Caco-2 (cell line): ENCODE data around the gene PRR11. TPM values are rescaled to one million over a fixed set of nuclear protein-coding genes. Genes with fewer than 3 reads are reported as not detected.

Source experiments
- BruUV-seq: library from RNA; stranded (reverse); fragments of 400-500 nt; replicated peaks from 2 replicates; lab custom pipeline; 2021; lab: Mats Ljungman, UMichigan
- CTCF ChIA-PET: fragments of 300-600 bp; sonication (Branson Sonifier 250); formaldehyde crosslinking; loops from one replicate; lab custom pipeline; 2022; ENCODE audit warnings: antibody characterized with exemption; lab: Charles Lee
- POLR2A ChIA-PET: fragments of 300-600 bp; sonication (Branson Sonifier 250); formaldehyde crosslinking; loops from one replicate; lab custom pipeline; 2022; ENCODE audit warnings: antibody characterized with exemption; lab: Charles Lee
- DNase-seq, 2 experiments: peaks; one replicate each; pipeline versions ENCODE4 v3.0.0 to v3.0.0-alpha.2; 2020 to 2022
- H3K27me3 ChIP-seq: replicated peaks from 2 replicates; pipeline ENCODE4 v1.6.0; 2011; ENCODE audit warnings: low read length; ENCODE audit not compliant: control insufficient read depth, insufficient read depth
- H3K36me3 ChIP-seq: 2 replicates; pipeline ENCODE4 v1.5.1; 2011; ENCODE audit warnings: low read length; ENCODE audit not compliant: control insufficient read depth, insufficient read depth
- H3K4me1 ChIP-seq: fragments of 250-450 bp; sonication (Bioruptor Pico); 2 replicates; pipeline ENCODE4 v1.5.1; 2020; ENCODE audit warnings: mild to moderate bottlenecking
- H3K4me3 ChIP-seq: 2 replicates; pipeline ENCODE4 v1.5.1; 2011; ENCODE audit warnings: low read depth, mild to moderate bottlenecking, control low read depth, low read length
- H3K9me3 ChIP-seq: fragments of 250-450 bp; sonication (Bioruptor Pico); 2 replicates; pipeline ENCODE4 v1.5.1; 2020; ENCODE audit warnings: mild to moderate bottlenecking, moderate library complexity
- H3K27ac Mint-ChIP-seq: one replicate; pipeline ENCODE4 v1.8.0; 2022; ENCODE audit warnings: mixed read lengths; ENCODE audit not compliant: unreplicated experiment
- H3K27me3 Mint-ChIP-seq: one replicate; pipeline ENCODE4 v1.8.0; 2022; ENCODE audit warnings: mixed read lengths; ENCODE audit not compliant: insufficient read depth, unreplicated experiment
- H3K36me3 Mint-ChIP-seq: one replicate; pipeline ENCODE4 v1.8.0; 2022; ENCODE audit warnings: mild to moderate bottlenecking, mixed read lengths; ENCODE audit not compliant: insufficient read depth, unreplicated experiment
- H3K4me1 Mint-ChIP-seq: one replicate; pipeline ENCODE4 v1.8.0; 2022; ENCODE audit warnings: low read depth, mixed read lengths; ENCODE audit not compliant: unreplicated experiment
- H3K4me3 Mint-ChIP-seq: one replicate; pipeline ENCODE4 v1.8.0; 2022; ENCODE audit warnings: mild to moderate bottlenecking, moderate library complexity, mixed read lengths; ENCODE audit not compliant: unreplicated experiment
- H3K9me3 Mint-ChIP-seq: one replicate; pipeline ENCODE4 v1.8.0; 2022; ENCODE audit warnings: mixed read lengths; ENCODE audit not compliant: unreplicated experiment
- CTCF ChIP-seq, 2 experiments: fragments of 200-600 bp in 1 of 2; IDR thresholded peaks; 1 replicate in 1 of 2; 2 replicates in 1 of 2; pipeline versions ENCODE4 v1.5.1 to v1.8.0; 2011 to 2022; ENCODE audit warnings: antibody characterized with exemption in 1 of 2, control low read depth in 1 of 2, inconsistent platforms in 1 of 2, low read depth in 1 of 2, low read length in 1 of 2, mild to moderate bottlenecking in 1 of 2, moderate library complexity in 1 of 2; ENCODE audit not compliant: insufficient read depth in 1 of 2, severe bottlenecking in 1 of 2, unreplicated experiment in 1 of 2
- intact Hi-C: fragments of 100-400 bp; cut with micrococcal nuclease; formaldehyde crosslinking; loops from one replicate; pipeline ENCODE4 v1.10.0; 2022; ENCODE audit not compliant: unreplicated experiment
- total RNA-seq: library from RNA; stranded (reverse); gene quantifications from 2 replicates; pipeline ENCODE4 v1.2.3, GENCODE V29; 2022

The PRR11 gene
- total RNA-seq, 1 experiment from 2014 or later: 89.9 TPM

- Histone ChIP-seq H3K4me1 (no peaks in the 10 kb centered on the region), H3K27me3 (no peaks in the 10 kb centered on the region), H3K4me3 (no peak overlapping the region), H3K9me3 (no peaks in the 10 kb centered on the region), H3K36me3 (peaks cover 1% of the 10 kb centered on the region)
- TF ChIP-seq CTCF (IDR thresholded peaks at IDR 0.05; ENCODE audit: insufficient read depth in 1 of 2, low read depth in 1 of 2, low read length in 1 of 2, severe bottlenecking in 1 of 2, unreplicated experiment in 1 of 2): no peak
- Mint-ChIP-seq H3K9me3 (no peaks in the 10 kb centered on the region), H3K4me1 (no peaks in the 10 kb centered on the region), H3K4me3 (no peak overlapping the region), H3K36me3 (peaks cover 63% of the 10 kb centered on the region), H3K27ac (no peak overlapping the region), H3K27me3 (no peaks in the 10 kb centered on the region)
- no peak for DNase-seq
- ChIA-PET POLR2A (no interaction called here), CTCF (no interaction called here)
- TSS peak; percentile 9 for BruUV-seq
- intact Hi-C loops: no loop called here
Observed at GRCh38 chr17:59186850-59187249, 31.3 kb downstream of the PRR11 start.

GRCh38 chr17:59190806-59191205 lies 35.3 kb downstream of the PRR11 start:
- H3K4me3 Mint-ChIP-seq: no peak overlapping the region
- CTCF ChIA-PET: no interaction called here
- BruUV-seq: no TSS peak
- no peak overlapping the region for H3K4me3 ChIP-seq
- peaks cover 5% of the 10 kb centered on the region for H3K36me3 ChIP-seq
- no peaks in the 10 kb centered on the region for H3K27me3 ChIP-seq
- no peaks in the 10 kb centered on the region for H3K9me3 Mint-ChIP-seq
- intact Hi-C loops: no loop called here
- H3K36me3 Mint-ChIP-seq: peaks cover 61% of the 10 kb centered on the region
- no peak for TF ChIP-seq CTCF (IDR thresholded peaks at IDR 0.05; ENCODE audit: insufficient read depth in 1 of 2, low read depth in 1 of 2, low read length in 1 of 2, severe bottlenecking in 1 of 2, unreplicated experiment in 1 of 2)
- no peaks in the 10 kb centered on the region for H3K4me1 ChIP-seq
- H3K27ac Mint-ChIP-seq: no peak overlapping the region
- no peaks in the 10 kb centered on the region for H3K4me1 Mint-ChIP-seq
- POLR2A ChIA-PET: no interaction called here
- no peaks in the 10 kb centered on the region for H3K9me3 ChIP-seq
- H3K27me3 Mint-ChIP-seq: no peaks in the 10 kb centered on the region
- DNase-seq: no peak

- Histone ChIP-seq H3K27me3 (no peaks in the 10 kb centered on the region), H3K4me1 (no peaks in the 10 kb centered on the region), H3K9me3 (no peaks in the 10 kb centered on the region), H3K36me3 (peaks cover 4% of the 10 kb centered on the region; the same call in 1 of the 2 replicates), H3K4me3 (no peak overlapping the region)
- no peaks in the 10 kb centered on the region for H3K4me1 Mint-ChIP-seq
- H3K36me3 Mint-ChIP-seq: peaks cover 58% of the 10 kb centered on the region
- no peak for TF ChIP-seq CTCF (IDR thresholded peaks at IDR 0.05; ENCODE audit: insufficient read depth in 1 of 2, low read depth in 1 of 2, low read length in 1 of 2, severe bottlenecking in 1 of 2, unreplicated experiment in 1 of 2)
- ChIA-PET CTCF (no interaction called here), POLR2A (no interaction called here)
- no peak overlapping the region for H3K27ac Mint-ChIP-seq
- H3K27me3 Mint-ChIP-seq: no peaks in the 10 kb centered on the region
- no TSS peak for BruUV-seq
- no peak overlapping the region for H3K4me3 Mint-ChIP-seq
- intact Hi-C loops: no loop called here
- H3K9me3 Mint-ChIP-seq: no peaks in the 10 kb centered on the region
- DNase-seq: no peak
Observed at GRCh38 chr17:59193336-59193862, 37.9 kb downstream of the PRR11 start.
